GM19467 (cell line): ENCODE measurements around the gene PHLDB1.
"Not testable (repeated sequence)": the region's sequence is repeated elsewhere in the genome, so short reads cannot be mapped to it uniquely, and the experiment has no call there.

Source experiments
- ATAC-seq: cut with Tn5 transposase; IDR thresholded peaks from one replicate; pipeline ENCODE4 v1.9.1; 2021; ENCODE audit warnings: mild to moderate bottlenecking, moderate library complexity; ENCODE audit not compliant: unreplicated experiment

Gene PHLDB1

GRCh38 chr11:118658429-118659313, 51.3 kb downstream of the PHLDB1 start:
- ATAC-seq = no peak

- peak; percentile 95 for ATAC-seq
Measured at GRCh38 chr11:118659314-118659952, 52.0 kb downstream of the PHLDB1 start.

GRCh38 chr11:118659953-118660680, 52.7 kb downstream of the PHLDB1 start:
- no peak for ATAC-seq

- no peak for ATAC-seq
Measured at GRCh38 chr11:118660681-118661424, 53.4 kb downstream of the PHLDB1 start.

GRCh38 chr11:118661425-118662301, 54.2 kb downstream of the PHLDB1 start:
- ATAC-seq = no peak

GRCh38 chr11:118662401-118663271, 55.2 kb downstream of the PHLDB1 start:
- no peak for ATAC-seq

GRCh38 chr11:118663381-118663780, 56.0 kb downstream of the PHLDB1 start:
- no peak for ATAC-seq

- ATAC-seq = no peak
Measured at GRCh38 chr11:118663902-118664301, 56.5 kb downstream of the PHLDB1 start.

- no peak for ATAC-seq
Measured at GRCh38 chr11:118666371-118666770, 59.0 kb downstream of the PHLDB1 start.

GRCh38 chr11:118670063-118670462, 62.6 kb downstream of the PHLDB1 start:
- ATAC-seq = no peak

GRCh38 chr11:118671254-118671653, 63.8 kb downstream of the PHLDB1 start:
- ATAC-seq = no peak

- no peak for ATAC-seq
Measured at GRCh38 chr11:118672846-118673245, 65.4 kb downstream of the PHLDB1 start.

GRCh38 chr11:118673361-118674081, 66.1 kb downstream of the PHLDB1 start:
- no peak for ATAC-seq

GRCh38 chr11:118674082-118674435, 66.6 kb downstream of the PHLDB1 start:
- no peak for ATAC-seq

- no peak for ATAC-seq
Measured at GRCh38 chr11:118677977-118678376, 70.6 kb downstream of the PHLDB1 start.

- not testable (repeated sequence) for ATAC-seq
Measured at GRCh38 chr11:118678908-118679307, 71.5 kb downstream of the PHLDB1 start.

- no peak for ATAC-seq
Measured at GRCh38 chr11:118679483-118679882, 72.1 kb downstream of the PHLDB1 start, which contains the start of gene TREH. TREH (minus strand) TSS chr11:118679650; CDS start chr11:118679627, 23 bp downstream.

- no peak for ATAC-seq
Measured at GRCh38 chr11:118682372-118682771, 75.0 kb downstream of the PHLDB1 start.
